Skeletal muscle cell (primary cell): ENCODE results near the gene NHP2.
A peak's percentile ranks its signal among the peaks of the same experiment; 100 is the strongest.
"Not testable (repeated sequence)": the region's sequence is repeated elsewhere in the genome, so short reads cannot be mapped to it uniquely, and the experiment has no call there.

Experiments used
- DNase-seq: peaks from one replicate; pipeline ENCODE4 v3.0.0-alpha.2; 2010; ENCODE audit warnings: low read depth
- H3K4me3 ChIP-seq: 2 replicates; pipeline ENCODE4 v1.5.1; 2011; ENCODE audit warnings: low read depth, mild to moderate bottlenecking, control low read depth, low read length, moderate library complexity

The NHP2 gene

GRCh38 chr5:178153530-178154340, at the start of gene NHP2:
Gene NHP2, minus strand, starts transcription at chr5:178153885. Its CDS starts 68 bp downstream, at chr5:178153817.
- peak; percentile 95 for DNase-seq

GRCh38 chr5:178202541-178202940, 48.9 kb upstream of the NHP2 start:
- no peak for DNase-seq
- no peak overlapping the region for H3K4me3 ChIP-seq

More at GRCh38 chr5:178153530-178154340, at the start of gene NHP2:
- peak within 1 kb of the TSS; percentile 58 for H3K4me3 ChIP-seq

GRCh38 chr5:178201927-178202235, 48.2 kb upstream of the NHP2 start:
- DNase-seq = no peak
- H3K4me3 ChIP-seq = no peak overlapping the region

- no peak for DNase-seq
Measured at GRCh38 chr5:178201221-178201926, 47.7 kb upstream of the NHP2 start.

GRCh38 chr5:178199581-178200434, 46.1 kb upstream of the NHP2 start:
- H3K4me3 ChIP-seq = no peak overlapping the region
- DNase-seq = no peak

More at GRCh38 chr5:178201221-178201926, 47.7 kb upstream of the NHP2 start:
- no peak overlapping the region for H3K4me3 ChIP-seq

- H3K4me3 ChIP-seq = no peak overlapping the region
- no peak for DNase-seq
Measured at GRCh38 chr5:178198706-178199105, 45.0 kb upstream of the NHP2 start.

- not testable (repeated sequence) for DNase-seq, H3K4me3 ChIP-seq
Measured at GRCh38 chr5:178198151-178198550, 44.5 kb upstream of the NHP2 start.

GRCh38 chr5:178196986-178197385, 43.3 kb upstream of the NHP2 start:
- DNase-seq = no peak
- H3K4me3 ChIP-seq = no peak overlapping the region

GRCh38 chr5:178196281-178196812, 42.7 kb upstream of the NHP2 start:
- no peak for DNase-seq
- H3K4me3 ChIP-seq = no peak overlapping the region

GRCh38 chr5:178194026-178194425, 40.3 kb upstream of the NHP2 start:
- DNase-seq = no peak
- no peak overlapping the region for H3K4me3 ChIP-seq

- no peak for DNase-seq
- H3K4me3 ChIP-seq = no peak overlapping the region
Measured at GRCh38 chr5:178193251-178193809, 39.6 kb upstream of the NHP2 start.

- DNase-seq = no peak
- H3K4me3 ChIP-seq = no peak overlapping the region
Measured at GRCh38 chr5:178192787-178193186, 39.1 kb upstream of the NHP2 start.

- no peak for DNase-seq
- H3K4me3 ChIP-seq = no peak overlapping the region
Measured at GRCh38 chr5:178192244-178192643, 38.6 kb upstream of the NHP2 start.

- DNase-seq = no peak
- H3K4me3 ChIP-seq = no peak overlapping the region
Measured at GRCh38 chr5:178191661-178192060, 38.0 kb upstream of the NHP2 start.

- no peak for DNase-seq
- H3K4me3 ChIP-seq = no peak overlapping the region
Measured at GRCh38 chr5:178189433-178189832, 35.7 kb upstream of the NHP2 start.

- no peak for DNase-seq
- H3K4me3 ChIP-seq = peak within 1 kb of the TSS; percentile 1
Measured at GRCh38 chr5:178187014-178187413, 33.3 kb upstream of the NHP2 start, which contains the start of gene GMCL2. Gene GMCL2, minus strand, starts transcription at chr5:178187371. Its CDS starts 72 bp downstream, at chr5:178187299.

GRCh38 chr5:178186427-178186826, 32.7 kb upstream of the NHP2 start:
- no peak overlapping the region for H3K4me3 ChIP-seq

GRCh38 chr5:178182158-178182876, 28.6 kb upstream of the NHP2 start:
- no peak overlapping the region for H3K4me3 ChIP-seq

More at GRCh38 chr5:178186427-178186826, 32.7 kb upstream of the NHP2 start:
- DNase-seq = no peak

More at GRCh38 chr5:178182158-178182876, 28.6 kb upstream of the NHP2 start:
- DNase-seq = no peak
